GM19193 (cell line): ENCODE results near the gene ACTRT2.

Experiments used
- POLR2A ChIP-seq: IDR thresholded peaks from 4 replicates; pipeline ENCODE4 v1.6.1; 2011; ENCODE audit not compliant: insufficient read depth, insufficient read length; ENCODE audit errors: extremely low read depth

Gene ACTRT2

DNA sequence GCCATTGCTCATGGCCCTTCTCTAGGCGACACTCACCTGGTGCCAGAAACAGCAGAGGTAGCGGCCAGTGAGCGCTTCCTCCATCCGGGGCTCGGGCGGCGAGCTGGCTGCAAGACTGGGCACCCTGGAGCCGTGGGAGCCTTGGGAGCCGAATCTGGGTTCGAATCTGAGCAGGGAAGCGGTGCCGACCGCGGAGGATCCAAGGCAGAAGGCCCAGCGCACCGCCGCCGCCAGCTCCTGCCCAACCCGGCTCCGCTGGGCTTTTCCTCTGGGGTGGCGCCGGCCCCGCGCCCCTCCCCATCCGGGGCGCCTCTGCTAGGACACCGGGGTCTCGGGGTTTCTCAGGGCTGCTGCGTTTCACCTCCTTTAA, 46.0 kb downstream of the ACTRT2 start:
- TF ChIP-seq POLR2A, result no peak

DNA sequence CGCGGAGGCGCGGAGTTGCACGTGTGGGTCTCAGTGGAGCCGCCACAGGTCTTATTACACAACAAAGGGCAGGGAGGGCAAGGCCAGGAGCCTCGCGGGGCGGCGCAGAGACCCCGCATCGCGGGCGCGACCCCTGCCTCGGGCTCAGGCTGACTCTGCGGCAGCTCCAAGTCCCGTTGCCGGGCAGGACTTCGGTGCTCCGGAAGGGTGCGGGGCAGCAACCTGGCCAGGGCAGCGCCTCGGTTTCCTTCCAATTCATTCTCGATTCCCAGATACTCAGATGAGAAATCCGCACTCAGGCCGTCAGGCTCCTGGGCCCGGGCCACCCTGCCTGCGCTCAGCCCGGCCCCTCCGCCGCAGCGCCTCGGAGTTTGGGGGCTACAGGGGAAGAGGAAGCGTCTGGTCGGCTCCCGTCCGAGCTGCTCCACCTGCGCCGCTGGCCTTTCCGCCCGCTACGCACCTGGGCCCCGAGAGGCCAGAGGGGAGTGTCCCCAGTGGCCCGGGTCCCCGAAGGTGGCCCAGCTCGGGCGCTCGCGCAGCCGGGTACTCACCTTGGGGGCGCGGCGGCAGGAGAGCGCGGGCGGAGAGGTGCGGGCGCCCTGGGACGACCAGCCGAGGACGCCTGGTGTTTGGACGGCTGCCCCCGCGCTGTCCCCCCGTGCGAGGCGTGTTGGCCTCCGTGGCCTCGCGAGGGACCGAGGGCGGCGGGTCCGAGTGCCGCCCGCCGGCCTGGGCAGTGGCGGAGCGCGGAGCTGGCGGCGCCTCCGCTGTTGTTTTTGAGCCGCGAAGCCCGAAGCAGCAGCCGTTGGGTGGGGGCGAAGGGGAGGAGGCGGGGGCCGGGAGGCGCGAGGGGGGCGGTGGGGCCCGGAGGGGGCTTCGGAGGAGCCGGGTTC, 46.6 kb downstream of the ACTRT2 start:
- no peak for TF ChIP-seq POLR2A

DNA sequence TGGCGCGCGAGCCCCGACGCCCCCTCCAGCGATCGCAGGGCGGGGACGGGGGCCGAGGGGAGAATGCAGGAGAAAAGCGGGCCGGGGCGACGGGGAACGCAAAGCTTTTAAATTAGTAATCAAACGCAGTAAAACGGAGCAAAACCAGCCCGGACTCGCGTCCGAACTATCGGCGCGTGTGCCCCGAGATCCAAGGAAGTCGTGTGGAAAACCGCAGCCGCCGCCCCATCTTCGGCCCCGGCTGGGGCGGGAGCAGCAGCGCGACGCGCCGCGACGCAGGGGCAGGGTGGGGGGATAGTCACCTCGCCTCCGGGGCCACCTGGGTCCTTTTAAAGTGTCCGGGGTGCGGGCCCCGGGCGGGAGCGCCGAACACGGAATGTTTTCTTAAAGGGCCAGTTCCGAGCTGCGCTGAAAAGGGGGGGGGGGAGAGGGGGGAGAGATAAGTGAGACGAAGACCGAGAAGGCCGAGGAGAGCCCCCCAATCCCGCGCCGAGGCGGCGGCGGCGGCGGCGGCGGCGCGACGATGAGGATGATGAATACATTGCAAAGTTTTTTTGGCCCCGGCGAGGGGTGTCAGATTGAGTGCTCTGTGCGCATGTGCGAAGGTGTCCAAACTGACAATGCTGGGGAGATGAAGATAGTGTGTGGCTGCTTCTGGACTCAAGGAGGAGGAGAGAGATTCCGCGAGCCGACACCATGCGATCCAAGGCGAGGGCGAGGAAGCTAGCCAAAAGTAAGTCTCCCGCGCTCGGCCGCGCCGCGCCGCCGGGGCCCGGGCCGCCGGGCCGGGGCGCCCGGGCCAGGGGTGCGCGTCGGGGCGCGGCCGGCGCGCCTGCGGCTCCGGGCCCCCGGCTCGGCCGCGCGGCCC, 47.5 kb downstream of the ACTRT2 start, which contains the start of gene PRDM16:
PRDM16 (plus strand) TSS at position 640 of the 868 bp plus-strand sequence; CDS start at position 697, 57 bp downstream.
- TF ChIP-seq POLR2A, result no peak

DNA sequence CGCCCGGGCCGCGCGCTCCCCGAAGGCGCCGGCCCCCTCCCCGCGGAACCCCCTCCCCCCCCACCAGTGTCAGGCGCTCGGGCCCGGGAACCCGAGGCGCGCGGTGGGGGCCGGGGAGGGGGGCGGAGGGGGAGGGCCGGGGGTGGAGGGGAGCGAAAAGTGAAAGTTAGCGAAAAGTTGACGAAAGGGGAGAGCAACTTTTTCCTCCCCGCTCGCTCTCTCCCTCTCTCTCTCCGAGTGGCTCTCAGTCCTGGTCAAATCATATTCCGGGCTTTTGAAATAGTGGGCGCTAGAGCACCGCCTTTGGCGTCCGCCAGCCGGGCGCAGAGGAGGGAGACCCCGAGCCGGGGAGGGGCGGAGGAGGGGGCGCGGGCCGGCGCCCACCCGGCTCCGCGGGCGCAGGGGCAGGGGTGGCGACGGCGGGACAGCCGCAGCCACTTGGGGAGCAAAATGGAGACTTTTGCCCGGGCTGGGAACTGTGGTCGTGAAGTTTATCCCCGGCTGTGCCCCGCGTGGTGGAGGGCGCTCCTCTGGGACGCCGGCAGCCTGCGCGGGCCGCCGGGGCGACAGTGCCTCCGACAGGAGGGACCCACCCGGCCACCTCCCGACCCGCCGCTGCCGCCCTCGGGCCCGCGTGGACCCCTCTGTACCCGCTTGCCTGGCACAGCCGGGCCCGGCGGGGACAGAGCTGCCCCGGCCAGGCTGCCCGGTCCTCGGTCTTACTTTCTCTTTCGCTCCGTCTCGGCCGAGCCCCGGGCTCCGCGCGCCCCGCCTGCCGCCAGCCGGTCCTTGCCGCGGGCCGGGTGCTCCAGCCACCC, 48.4 kb downstream of the ACTRT2 start:
- no peak for TF ChIP-seq POLR2A

DNA sequence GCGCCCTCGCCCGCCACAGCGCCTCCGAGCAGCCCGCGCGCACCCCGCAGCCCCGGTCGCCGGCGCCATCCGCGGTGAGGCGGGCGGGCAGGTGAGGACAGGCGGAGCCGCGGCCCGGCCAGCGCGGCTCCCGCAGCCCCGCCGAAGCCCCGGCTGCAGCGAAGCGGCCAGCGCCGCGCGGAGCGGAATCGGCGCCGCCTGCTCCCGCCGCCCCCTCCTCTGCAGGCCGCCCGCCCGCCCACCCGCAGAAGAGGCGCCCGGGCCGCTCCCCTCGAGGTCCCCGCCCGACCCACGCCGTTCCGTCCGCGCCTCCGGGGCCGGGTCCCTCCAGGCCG, 49.0 kb downstream of the ACTRT2 start:
- TF ChIP-seq POLR2A, result no peak

DNA sequence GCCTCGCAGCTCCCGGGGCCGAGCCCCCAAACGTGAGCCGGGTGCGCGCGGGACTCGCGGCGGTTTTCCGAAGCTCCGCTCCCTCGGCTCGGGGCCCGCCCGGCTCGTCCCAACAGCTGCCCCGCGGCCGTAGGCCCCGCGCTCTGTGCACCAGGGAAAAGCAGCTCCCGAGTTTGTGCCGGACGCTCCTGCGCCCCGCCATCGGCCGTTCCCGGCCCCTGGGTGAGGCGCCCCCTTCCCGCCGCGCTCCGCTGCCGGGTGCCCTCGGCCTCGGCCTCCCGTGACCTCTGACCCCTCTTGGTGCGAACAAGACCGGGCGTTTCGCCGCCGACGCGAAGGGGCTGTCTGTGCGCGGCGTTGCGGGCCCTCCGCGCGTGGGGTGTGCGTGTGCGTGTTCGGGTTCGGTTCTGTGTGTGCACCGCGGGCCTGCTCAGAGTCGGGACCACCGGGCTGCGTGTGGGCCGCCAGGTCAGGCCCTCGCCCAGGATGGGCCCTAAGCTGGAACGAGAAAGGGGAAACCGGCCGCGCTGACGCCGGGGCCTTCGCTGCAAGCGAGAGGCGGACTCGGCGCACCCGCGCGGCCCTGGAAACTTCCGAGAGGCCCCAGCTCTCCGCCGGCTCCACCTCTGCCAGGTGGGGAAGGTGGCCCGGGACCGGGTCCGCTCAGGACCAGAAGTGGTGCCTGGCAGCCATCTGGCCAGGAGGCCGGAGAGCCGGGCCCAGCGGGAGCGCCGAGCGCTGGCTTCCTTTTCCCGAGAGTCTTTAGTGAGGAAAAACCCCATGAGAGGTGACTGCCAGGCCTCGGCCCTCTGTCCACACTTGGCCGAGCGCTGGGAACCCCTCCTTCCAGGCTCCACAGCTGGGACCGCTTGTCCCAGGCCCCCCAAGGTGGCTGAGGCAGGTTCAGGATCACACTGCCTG, 49.6 kb downstream of the ACTRT2 start:
- no peak for TF ChIP-seq POLR2A

DNA sequence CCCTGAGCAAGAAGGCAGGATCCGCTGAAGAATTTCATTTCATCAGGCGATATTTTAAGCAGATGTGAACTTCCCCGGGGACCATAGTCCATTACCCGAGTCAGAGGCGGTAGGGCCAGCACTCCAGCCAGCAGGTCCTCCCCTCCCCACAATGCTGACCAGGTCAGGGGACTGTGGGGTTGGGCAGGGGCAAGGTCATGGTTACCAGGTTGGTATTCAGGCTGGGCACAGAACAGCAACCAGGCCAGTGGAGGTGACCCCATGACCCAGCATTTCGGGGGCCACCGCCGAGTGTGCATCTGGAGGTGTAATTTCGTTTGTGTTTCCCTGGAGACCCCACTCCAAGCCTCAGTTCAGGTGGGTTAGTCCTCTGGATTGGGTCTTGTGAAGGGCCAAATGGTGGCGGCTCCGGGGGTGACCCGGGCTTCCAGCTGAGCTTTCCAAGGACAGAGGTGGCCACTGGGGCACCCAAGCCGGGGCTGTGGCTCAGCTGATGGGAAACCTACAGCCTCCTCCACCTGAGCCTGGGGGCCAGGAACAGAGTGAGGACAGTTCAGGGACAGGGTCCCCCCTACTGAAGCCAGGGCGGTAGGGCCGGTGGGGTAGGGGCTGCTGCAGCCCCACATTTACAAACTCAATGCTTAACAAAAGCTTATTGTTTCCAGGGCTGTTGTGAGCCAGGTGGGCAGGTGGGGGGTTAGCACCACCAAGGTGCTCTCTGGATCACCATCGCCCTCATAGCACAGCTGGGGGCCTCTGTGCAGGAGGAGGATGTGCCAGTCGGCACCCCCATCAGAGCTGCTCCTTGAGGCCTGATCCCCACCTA, 50.5 kb downstream of the ACTRT2 start:
- no peak for TF ChIP-seq POLR2A
